Lower leg skin (tissue), 4 donors: ENCODE results near the gene TOX2. TPM values are rescaled to one million over a fixed set of nuclear protein-coding genes. Genes with fewer than 3 reads are reported as not detected.

Source experiments
- DNase-seq, 2 donors: peaks; one replicate each; pipeline ENCODE4 v3.0.0-alpha.2; 2019; ENCODE audit warnings: low spot score in 2 of 2
- H3K4me3 ChIP-seq: fragments of 200-600 bp; sonication (generic); 2 replicates; pipeline ENCODE4 v1.5.1; 2017; ENCODE audit warnings: mild to moderate bottlenecking, low read depth; ENCODE audit not compliant: poor library complexity, severe bottlenecking
- POLR2A ChIP-seq, 2 donors: fragments of 450-650 bp; IDR thresholded peaks; one replicate each; pipeline ENCODE4 v1.6.1; 2016 to 2017; ENCODE audit warnings: antibody characterized with exemption in 2 of 2, mild to moderate bottlenecking in 1 of 2, moderate library complexity in 1 of 2
- WGBS, 2 donors: methylation state at CpG; one replicate each; pipeline ENCODE4 v1.1.5; 2018; 5-methylcytosine and 5-hydroxymethylcytosine counted together
- intact Hi-C: fragments of 100-400 bp; cut with DNase I; formaldehyde crosslinking; loops from one replicate; pipeline ENCODE4 v1.15.0; 2023; ENCODE audit warnings: low total_unique reads
- total RNA-seq, 4 donors: library from RNA; depleted of rRNA; stranded (reverse); fragments of >200 nt; gene quantifications; one replicate each; pipeline ENCODE4 v1.1.0, GENCODE V29; 2016
- TF ChIP-seq, protein P1 (sequence below), 3 donors: fragments of 450-650 bp; IDR thresholded peaks; one replicate each; pipeline ENCODE4 v1.5.1; 2016; ENCODE audit warnings: antibody characterized with exemption in 3 of 3, mild to moderate bottlenecking in 3 of 3, moderate library complexity in 2 of 3

The TOX2 gene
- total RNA-seq, 4 donors from 2014 or later: 1.8 to 5.2 (median 1.9) TPM

DNA sequence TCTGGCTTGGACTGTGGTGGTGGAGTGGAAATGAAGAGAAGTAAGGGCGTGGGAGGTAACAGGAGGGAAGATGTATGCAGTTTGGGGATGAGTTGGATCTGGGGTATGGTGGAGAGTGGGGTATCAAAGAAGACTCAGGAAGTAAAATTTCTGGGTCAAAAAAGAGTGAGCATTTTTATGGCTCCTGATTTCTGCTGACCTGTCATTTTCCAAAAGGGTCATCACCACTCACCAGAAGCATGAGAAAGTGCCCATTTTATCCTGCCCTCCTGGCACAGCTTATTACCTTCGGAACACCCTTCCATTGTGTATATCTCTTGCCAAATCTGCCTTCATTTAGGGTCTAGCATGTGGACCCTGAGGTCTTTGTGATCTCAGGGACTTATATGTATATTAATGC lies 17.3 kb downstream of the TOX2 start:
- WGBS, 2 donors: 88 to 89% methylated on average over 2 of the region's 2 CpGs
- TF ChIP-seq, protein P1, sequence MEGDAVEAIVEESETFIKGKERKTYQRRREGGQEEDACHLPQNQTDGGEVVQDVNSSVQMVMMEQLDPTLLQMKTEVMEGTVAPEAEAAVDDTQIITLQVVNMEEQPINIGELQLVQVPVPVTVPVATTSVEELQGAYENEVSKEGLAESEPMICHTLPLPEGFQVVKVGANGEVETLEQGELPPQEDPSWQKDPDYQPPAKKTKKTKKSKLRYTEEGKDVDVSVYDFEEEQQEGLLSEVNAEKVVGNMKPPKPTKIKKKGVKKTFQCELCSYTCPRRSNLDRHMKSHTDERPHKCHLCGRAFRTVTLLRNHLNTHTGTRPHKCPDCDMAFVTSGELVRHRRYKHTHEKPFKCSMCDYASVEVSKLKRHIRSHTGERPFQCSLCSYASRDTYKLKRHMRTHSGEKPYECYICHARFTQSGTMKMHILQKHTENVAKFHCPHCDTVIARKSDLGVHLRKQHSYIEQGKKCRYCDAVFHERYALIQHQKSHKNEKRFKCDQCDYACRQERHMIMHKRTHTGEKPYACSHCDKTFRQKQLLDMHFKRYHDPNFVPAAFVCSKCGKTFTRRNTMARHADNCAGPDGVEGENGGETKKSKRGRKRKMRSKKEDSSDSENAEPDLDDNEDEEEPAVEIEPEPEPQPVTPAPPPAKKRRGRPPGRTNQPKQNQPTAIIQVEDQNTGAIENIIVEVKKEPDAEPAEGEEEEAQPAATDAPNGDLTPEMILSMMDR (IDR thresholded peaks at IDR 0.05): no peak
- no peak for TF ChIP-seq POLR2A (IDR thresholded peaks at IDR 0.05)
- DNase-seq: no peak
- intact Hi-C loops: no loop called here
- H3K4me3 ChIP-seq: no peak overlapping the region

DNA sequence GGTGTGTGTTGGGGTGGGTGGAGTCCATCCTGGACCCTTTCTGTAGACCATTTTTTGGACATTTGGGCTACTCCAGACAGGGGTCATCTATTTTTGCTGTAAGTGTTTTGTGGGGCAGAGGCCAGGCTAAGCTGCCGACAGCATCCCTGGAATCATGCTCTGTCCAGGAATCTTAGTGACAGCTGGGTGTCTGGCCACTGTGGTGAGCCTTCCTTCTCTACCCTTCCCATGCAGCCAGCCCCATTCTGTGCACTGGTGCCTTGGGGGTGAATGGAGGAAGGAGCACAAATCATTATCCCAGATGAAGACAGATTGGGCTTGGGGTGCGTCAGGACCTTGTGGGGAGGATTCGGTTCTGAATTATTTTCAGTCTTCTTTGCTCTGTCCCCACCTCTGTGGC lies 20.2 kb downstream of the TOX2 start:
- intact Hi-C loops: no loop called here
- DNase-seq: no peak
- TF ChIP-seq, protein P1 (IDR thresholded peaks at IDR 0.05): no peak
- no peak for TF ChIP-seq POLR2A (IDR thresholded peaks at IDR 0.05)
- 89 to 90% methylated on average over 3 of the region's 3 CpGs for WGBS, 2 donors
- no peak overlapping the region for H3K4me3 ChIP-seq

DNA sequence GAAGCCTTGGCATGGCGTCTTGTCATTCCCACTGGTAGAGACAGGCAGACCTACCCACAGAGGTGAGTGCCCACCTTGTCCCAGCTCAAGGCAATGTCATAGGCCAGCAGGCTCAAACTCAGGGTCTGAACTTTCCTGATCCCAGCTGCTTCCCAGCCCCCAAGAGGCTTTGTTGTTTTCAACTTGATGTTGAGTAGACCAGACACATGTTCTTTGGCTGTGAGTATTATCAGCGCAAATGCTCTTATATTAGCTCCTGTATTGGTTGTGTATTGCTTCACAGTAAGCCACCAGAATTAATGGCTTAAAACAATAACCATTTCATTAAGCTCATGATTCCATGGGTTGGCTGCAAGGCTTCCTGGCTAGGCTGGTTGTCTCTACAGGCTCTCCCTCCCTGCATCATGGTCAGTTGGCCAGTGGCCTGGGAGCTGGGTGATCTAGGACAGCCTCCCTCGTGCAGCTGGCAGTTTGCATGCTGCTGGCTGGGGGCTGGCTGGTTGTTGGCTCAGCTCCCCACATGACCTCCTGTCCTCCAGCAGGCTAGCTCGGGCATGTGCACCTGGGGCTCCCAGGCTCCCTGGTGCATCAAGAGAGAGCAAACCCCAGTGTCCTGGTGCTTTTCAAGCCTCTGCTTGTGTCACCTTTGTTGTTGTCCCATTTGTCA lies 21.6 kb downstream of the TOX2 start:
- H3K4me3 ChIP-seq: no peak overlapping the region
- intact Hi-C loops: no loop called here
- 65 to 66% methylated on average over 4 of the region's 4 CpGs for WGBS, 2 donors
- TF ChIP-seq, protein P1 (IDR thresholded peaks at IDR 0.05): no peak
- no peak for TF ChIP-seq POLR2A (IDR thresholded peaks at IDR 0.05)
- no peak for DNase-seq

DNA sequence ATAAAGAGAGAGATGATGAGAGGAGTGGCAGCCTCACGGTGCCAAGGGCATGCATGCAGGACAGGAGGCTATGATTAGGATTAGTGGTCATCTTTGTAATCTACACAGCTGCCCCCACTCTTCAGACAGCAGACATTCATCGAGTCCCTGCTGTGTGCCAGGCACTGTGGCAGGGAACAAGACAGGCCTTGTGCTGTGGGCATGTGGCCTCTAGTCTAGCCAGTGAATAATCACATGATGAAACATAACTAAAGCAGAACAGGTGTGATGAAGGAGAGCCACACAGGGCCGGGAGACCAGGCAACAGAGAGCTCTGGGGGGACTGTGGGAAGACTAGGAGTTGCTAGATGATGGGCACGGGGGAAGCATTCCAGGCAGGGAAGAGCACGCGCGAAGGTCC lies 22.2 kb downstream of the TOX2 start:
- H3K4me3 ChIP-seq: no peak overlapping the region
- TF ChIP-seq POLR2A (IDR thresholded peaks at IDR 0.05): no peak
- TF ChIP-seq, protein P1 (IDR thresholded peaks at IDR 0.05): no peak
- intact Hi-C loops: no loop called here
- WGBS, 2 donors: 84 to 86% methylated on average over 7 of the region's 7 CpGs
- DNase-seq: no peak

DNA sequence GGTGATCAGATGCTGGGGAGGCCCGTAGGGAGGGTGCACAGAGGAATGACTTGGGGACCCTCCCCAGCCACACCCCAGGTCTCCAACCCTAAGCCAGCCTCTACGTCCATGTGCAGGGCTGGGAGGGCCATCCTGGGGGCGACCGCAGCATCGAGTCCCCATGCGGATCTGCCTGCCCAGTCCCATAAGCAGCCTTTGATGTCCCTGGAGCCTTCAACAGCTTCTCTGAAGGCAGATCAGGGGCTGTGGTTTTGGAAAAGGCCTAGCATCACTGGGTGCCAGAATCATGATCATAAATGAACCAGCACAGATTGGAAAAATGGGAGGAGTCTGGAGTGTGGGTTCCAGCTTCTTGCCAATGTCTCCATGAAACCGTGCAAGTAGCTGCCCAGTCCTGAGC lies 22.9 kb downstream of the TOX2 start:
- H3K4me3 ChIP-seq: no peak overlapping the region
- WGBS, 2 donors: 67 to 73% methylated on average over 7 of the region's 7 CpGs
- intact Hi-C loops: no loop called here
- TF ChIP-seq, protein P1 (IDR thresholded peaks at IDR 0.05): no peak
- no peak for TF ChIP-seq POLR2A (IDR thresholded peaks at IDR 0.05)
- DNase-seq: no peak
